Lower lobe of right lung (tissue), 2 donors: ENCODE results near the gene MEMO1. TPM values are rescaled to one million over a fixed set of nuclear protein-coding genes. Genes with fewer than 3 reads are reported as not detected.
A peak's percentile ranks its signal among the peaks of the same experiment; 100 is the strongest.
"Not testable (repeated sequence)": the region's sequence is repeated elsewhere in the genome, so short reads cannot be mapped to it uniquely, and the experiment has no call there.

ENCODE experiments used
- ATAC-seq, 2 donors: fragments of 200-7000 bp; cut with Tn5 transposase; one replicate each; pipeline ENCODE4 v1.9.1; 2020 to 2022; ENCODE audit warnings: mild to moderate bottlenecking in 2 of 2, moderate library complexity in 2 of 2
- DNase-seq: peaks from one replicate; pipeline ENCODE4 v3.0.0-alpha.2; 2020
- H3K27ac ChIP-seq: fragments of 200-600 bp; one replicate; pipeline ENCODE4 v1.8.0; 2022
- H3K27me3 ChIP-seq: fragments of 200-600 bp; one replicate; pipeline ENCODE4 v1.8.0; 2022; ENCODE audit warnings: low read depth
- H3K36me3 ChIP-seq: fragments of 200-600 bp; one replicate; pipeline ENCODE4 v1.8.0; 2022; ENCODE audit warnings: mild to moderate bottlenecking
- H3K4me1 ChIP-seq: fragments of 200-600 bp; one replicate; pipeline ENCODE4 v1.8.0; 2022
- H3K4me3 ChIP-seq: fragments of 200-600 bp; one replicate; pipeline ENCODE4 v1.8.0; 2022; ENCODE audit warnings: mild to moderate bottlenecking
- H3K9me3 ChIP-seq: fragments of 200-600 bp; one replicate; pipeline ENCODE4 v1.8.0; 2022
- intact Hi-C: fragments of 100-400 bp; cut with DNase I; formaldehyde crosslinking; loops from one replicate; pipeline ENCODE4 v1.11.0; 2022
- total RNA-seq: library from RNA; stranded (reverse); fragmentation: NEBNext Ultra II Directional; extraction: Animal tissue kit (Norgen Biotek cat#: 25700); gene quantifications from one replicate; pipeline ENCODE4 v1.2.1, GENCODE V29; 2021
- TF ChIP-seq, protein P1 (sequence below): fragments of 200-600 bp; IDR thresholded peaks from one replicate; pipeline ENCODE4 v1.8.0; 2022; ENCODE audit warnings: antibody characterized with exemption, mild to moderate bottlenecking
- donor health status: DM: no; HTN: yes; CAD: no; lungs with severe emphysema.

MEMO1 gene
- total RNA-seq, 1 donor from 2014 or later, result 35.7 TPM

DNA sequence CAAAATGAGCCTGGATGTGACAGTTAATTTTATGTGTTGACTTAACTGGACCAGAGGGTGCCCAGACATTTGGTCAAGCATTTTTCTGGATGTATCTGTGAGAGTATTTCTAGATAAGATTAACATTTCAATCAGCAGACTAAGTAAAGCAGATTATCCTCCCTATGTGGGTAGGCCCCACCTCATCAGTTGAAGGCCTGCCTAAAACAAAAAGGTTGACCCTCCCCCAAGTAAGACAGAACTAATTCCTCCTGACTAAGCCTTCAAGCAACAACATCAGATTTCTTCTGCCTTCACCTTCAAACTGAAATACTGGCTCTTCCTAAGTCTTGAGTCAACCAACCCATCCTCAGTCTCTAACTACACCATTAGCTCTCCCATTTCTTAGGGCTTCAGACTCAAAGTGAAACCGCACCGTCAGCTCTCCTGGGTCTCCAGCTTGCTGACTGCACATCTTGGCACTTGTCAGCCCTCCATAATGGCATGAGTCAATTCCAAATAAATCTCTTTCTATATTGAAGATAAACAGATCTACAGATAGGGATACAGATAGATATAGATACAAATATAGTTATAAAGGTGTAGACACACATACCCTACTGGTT, 47.9 kb downstream of the MEMO1 start:
- no peak overlapping the region for H3K4me3 ChIP-seq
- DNase-seq (no peak), ATAC-seq (no peak)
- H3K9me3 ChIP-seq, result no peaks in the 10 kb centered on the region
- no peaks in the 10 kb centered on the region for H3K36me3 ChIP-seq
- H3K27ac ChIP-seq, result no peak overlapping the region
- intact Hi-C loops, result no loop called here
- H3K27me3 ChIP-seq, result no peaks in the 10 kb centered on the region
- H3K4me1 ChIP-seq, result peaks cover 11% of the 10 kb centered on the region
- TF ChIP-seq, protein P1, sequence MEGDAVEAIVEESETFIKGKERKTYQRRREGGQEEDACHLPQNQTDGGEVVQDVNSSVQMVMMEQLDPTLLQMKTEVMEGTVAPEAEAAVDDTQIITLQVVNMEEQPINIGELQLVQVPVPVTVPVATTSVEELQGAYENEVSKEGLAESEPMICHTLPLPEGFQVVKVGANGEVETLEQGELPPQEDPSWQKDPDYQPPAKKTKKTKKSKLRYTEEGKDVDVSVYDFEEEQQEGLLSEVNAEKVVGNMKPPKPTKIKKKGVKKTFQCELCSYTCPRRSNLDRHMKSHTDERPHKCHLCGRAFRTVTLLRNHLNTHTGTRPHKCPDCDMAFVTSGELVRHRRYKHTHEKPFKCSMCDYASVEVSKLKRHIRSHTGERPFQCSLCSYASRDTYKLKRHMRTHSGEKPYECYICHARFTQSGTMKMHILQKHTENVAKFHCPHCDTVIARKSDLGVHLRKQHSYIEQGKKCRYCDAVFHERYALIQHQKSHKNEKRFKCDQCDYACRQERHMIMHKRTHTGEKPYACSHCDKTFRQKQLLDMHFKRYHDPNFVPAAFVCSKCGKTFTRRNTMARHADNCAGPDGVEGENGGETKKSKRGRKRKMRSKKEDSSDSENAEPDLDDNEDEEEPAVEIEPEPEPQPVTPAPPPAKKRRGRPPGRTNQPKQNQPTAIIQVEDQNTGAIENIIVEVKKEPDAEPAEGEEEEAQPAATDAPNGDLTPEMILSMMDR, result no peak

DNA sequence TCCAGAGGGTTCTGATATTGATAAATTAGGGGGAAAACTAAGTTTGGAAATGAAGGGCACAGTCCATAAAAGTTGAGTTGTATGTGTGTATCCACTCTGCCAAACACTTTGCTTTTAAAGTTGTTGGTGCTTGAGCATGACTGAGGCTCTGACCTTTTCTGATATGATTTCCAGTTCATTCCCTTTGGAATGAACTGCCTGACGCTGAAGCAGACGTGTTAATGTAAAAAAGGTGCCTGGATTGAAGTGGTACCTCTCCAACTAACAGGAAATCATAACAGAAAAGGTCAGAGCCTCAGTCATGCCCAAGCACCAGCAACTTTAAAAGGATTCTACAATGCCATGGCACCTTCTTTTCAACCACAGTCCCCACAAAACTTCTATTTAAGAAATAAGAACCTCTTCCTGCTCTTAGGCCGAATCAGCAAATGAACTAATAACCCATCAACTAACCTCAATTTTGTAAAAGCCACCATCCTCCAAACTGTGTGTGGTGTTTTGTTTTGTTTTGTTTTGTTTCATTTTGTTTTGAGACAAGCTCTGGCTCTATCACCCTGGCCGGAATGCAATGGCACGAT, 52.6 kb downstream of the MEMO1 start:
- ATAC-seq, result no peak
- TF ChIP-seq, protein P1, result no peak
- intact Hi-C loops, result no loop called here

DNA sequence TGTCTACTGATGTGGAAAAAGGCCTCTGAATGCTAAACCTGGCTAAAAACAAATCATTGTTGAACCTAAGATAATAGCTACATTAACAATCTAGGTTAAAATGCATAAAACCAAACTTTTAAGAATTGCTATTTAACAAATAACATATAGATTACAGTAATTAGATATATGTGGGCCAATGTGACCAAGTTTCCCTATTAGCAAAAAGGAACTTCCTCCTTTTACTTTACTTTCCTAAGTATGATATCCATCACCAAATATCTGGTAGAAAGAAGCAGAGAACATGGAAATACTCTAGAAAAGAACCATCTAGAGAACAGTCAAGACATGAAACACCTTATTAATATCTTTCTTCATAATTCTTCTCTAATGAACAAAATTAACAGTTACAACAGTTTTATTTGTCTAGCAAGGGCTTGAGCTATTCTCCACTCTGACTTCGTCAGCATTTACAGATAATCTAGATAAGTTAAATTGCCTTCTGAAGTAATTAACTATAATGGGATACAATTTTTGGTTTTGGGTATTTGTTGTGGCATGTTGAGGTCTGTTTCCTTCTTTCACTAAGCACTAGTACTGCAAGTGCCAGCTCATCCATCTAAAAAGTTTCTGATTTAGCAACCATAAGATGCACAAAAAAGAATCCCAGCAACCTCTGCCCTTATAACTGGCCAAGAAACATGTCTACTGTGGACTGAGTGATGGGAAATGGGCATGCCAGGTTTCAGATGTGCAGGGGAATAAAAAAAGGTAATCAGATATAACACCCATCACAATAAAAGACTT, 53.3 kb downstream of the MEMO1 start:
- ATAC-seq, result no peak
- peaks cover 14% of the 10 kb centered on the region for H3K4me1 ChIP-seq
- no peak overlapping the region for H3K4me3 ChIP-seq
- peak overlapping the region; percentile 37 for H3K27ac ChIP-seq
- intact Hi-C loops, result no loop called here
- no peaks in the 10 kb centered on the region for H3K9me3 ChIP-seq
- DNase-seq, result no peak
- no peaks in the 10 kb centered on the region for H3K27me3 ChIP-seq
- TF ChIP-seq, protein P1, result no peak
- no peaks in the 10 kb centered on the region for H3K36me3 ChIP-seq

More for the DNA sequence above, 52.6 kb downstream of the MEMO1 start:
- H3K27ac ChIP-seq, result no peak overlapping the region
- DNase-seq, result no peak
- no peaks in the 10 kb centered on the region for H3K27me3 ChIP-seq
- H3K4me1 ChIP-seq, result peaks cover 14% of the 10 kb centered on the region
- H3K4me3 ChIP-seq, result no peak overlapping the region
- no peaks in the 10 kb centered on the region for H3K36me3 ChIP-seq
- H3K9me3 ChIP-seq, result no peaks in the 10 kb centered on the region

DNA sequence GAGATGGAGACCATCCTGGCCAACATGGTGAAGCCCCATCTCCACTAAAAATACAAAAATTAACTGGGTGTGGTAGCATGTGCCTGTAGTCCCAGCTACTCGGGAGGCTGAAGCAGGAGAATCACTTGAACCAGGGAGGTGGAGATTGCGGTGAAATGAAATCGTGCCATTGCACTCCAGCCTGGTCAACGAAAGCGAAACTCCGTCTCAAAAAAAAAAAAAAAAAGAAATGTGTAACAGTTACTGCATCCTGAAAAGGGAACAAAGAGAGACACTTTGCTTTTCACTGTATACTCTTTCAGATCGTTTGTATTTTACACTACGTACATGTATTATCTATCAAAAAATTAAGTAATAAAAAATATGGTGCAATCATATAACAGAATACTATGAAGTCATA, 53.9 kb downstream of the MEMO1 start:
- intact Hi-C loops, H3K36me3 ChIP-seq, H3K9me3 ChIP-seq, DNase-seq, H3K27me3 ChIP-seq, H3K4me3 ChIP-seq: not testable (repeated sequence)
- Histone ChIP-seq H3K4me1 (peaks cover 14% of the 10 kb centered on the region), H3K27ac (peak overlapping the region; percentile 37)
- ATAC-seq, result peak; percentile 60 to 61

DNA sequence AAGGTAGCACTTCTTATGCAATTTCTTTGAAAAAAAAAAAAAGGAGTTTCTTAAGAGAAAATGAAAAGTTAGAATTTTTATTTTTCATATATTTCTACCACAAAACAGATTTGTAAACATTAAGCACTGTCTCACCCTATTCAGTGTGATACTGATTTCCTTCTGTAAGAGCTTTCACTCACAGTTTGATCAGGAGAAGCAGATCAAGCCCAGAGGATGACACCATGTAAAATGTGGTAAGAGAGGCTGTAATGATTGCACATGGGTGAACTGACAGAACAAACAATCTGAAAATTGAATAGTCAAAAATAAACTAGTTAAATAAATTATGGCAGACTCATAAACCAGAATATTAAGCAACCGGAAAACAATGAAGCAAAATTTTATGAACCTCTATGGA, 54.5 kb downstream of the MEMO1 start:
- H3K27ac ChIP-seq, result no peak overlapping the region
- TF ChIP-seq, protein P1, result no peak
- intact Hi-C loops, result no loop called here

DNA sequence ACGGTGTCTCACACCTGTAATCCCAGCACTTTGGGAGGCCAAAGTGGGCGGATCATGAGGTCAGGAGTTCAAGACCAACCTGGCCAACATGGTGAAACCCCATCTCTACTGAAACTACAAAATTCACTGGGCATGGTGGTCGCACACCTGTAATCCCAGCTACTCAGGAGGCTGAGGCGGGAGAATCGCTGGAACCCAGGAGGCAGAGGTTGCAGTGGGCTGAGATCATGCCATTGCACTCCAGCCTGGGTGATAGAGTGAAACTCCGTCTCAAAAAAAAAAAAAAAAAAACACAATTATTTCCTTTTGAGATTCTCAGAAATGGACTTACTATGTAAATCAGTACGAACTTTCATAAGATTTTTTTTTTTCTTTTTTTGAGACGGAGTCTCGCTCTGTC, 57.7 kb downstream of the MEMO1 start:
- H3K27ac ChIP-seq, H3K9me3 ChIP-seq, H3K27me3 ChIP-seq, intact Hi-C loops, ATAC-seq, H3K36me3 ChIP-seq, H3K4me1 ChIP-seq, DNase-seq, H3K4me3 ChIP-seq: not testable (repeated sequence)

More for the DNA sequence above, 54.5 kb downstream of the MEMO1 start:
- ATAC-seq, result no peak
- Histone ChIP-seq H3K36me3 (no peaks in the 10 kb centered on the region), H3K27me3 (no peaks in the 10 kb centered on the region), H3K4me3 (no peak overlapping the region), H3K9me3 (no peaks in the 10 kb centered on the region), H3K4me1 (peaks cover 14% of the 10 kb centered on the region)
- DNase-seq, result no peak
